ENCODE data around the gene PHLDB3. TPM values are rescaled to one million over a fixed set of nuclear protein-coding genes. Genes with fewer than 3 reads are reported as not detected.

Gene PHLDB3
- total RNA-seq, 2 donors from 2014 or later: 7.7 to 13.5 TPM

DNA sequence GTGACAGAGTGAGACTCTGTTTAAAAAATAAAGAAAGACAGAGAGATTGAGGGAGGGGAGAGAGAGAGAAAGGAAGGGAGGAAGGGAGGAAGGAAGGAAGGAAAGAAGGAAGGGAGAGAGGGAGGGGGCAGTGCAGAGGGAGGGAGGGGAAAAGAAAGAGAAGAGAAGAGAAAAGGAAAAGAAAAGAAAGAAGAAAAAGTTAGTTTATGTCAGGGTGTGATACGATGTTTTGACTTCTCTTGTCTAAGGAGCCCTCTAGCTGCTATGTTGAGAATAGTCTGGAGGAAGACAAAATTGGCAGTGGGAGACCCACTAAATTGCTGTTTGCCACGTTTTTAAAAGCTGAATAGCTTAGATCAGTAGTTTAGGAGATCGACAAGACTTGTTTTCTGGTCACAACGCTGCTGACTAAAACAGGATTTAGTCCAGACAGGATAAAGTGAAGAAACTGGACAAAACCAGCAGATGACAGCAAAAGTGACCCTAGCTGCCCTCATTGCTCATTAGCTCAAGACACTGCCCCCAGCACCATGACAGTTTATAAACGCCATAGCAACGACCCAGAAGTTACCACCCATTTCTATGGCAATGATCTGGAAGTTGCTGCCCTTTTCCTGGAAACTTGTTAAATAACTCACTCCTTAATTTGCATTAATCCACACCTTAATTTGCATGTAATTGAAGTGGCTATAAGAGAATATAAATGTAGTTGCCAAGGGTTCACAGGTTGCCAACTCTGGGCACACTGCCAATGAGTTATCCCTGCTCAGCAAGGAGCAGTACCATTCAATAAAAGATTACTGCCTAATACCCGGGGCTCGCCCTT, 78.8 kb downstream of the PHLDB3 start:
- Mint-ChIP-seq H3K9me3 (no peaks in the 10 kb centered on the region), H3K27me3 (ENCODE audit: insufficient read depth) (no peaks in the 10 kb centered on the region), H3K27ac (no peak overlapping the region), H3K4me3 (no peak overlapping the region), H3K4me1 (no peaks in the 10 kb centered on the region), H3K36me3 (ENCODE audit: low read depth) (no peaks in the 10 kb centered on the region)
- Histone ChIP-seq H3K36me3 (ENCODE audit: control insufficient read depth, insufficient read depth, low read length) (no peaks in the 10 kb centered on the region), H3K27me3 (ENCODE audit: control insufficient read depth, insufficient read depth, low read length, poor library complexity, severe bottlenecking) (no peaks in the 10 kb centered on the region), H3K9ac (ENCODE audit: extremely low read depth, low read length, poor library complexity, severe bottlenecking) (no peak overlapping the region), H3K4me1 (ENCODE audit: control insufficient read depth, insufficient read depth, low read length) (no peaks in the 10 kb centered on the region), H3K9me3 (ENCODE audit: control insufficient read depth, low read length) (no peaks in the 10 kb centered on the region), H3K4me3 (ENCODE audit: low read length) (no peak overlapping the region), H3K27ac (ENCODE audit: low read depth, low read length) (no peak overlapping the region)
- TF ChIP-seq, protein P1, sequence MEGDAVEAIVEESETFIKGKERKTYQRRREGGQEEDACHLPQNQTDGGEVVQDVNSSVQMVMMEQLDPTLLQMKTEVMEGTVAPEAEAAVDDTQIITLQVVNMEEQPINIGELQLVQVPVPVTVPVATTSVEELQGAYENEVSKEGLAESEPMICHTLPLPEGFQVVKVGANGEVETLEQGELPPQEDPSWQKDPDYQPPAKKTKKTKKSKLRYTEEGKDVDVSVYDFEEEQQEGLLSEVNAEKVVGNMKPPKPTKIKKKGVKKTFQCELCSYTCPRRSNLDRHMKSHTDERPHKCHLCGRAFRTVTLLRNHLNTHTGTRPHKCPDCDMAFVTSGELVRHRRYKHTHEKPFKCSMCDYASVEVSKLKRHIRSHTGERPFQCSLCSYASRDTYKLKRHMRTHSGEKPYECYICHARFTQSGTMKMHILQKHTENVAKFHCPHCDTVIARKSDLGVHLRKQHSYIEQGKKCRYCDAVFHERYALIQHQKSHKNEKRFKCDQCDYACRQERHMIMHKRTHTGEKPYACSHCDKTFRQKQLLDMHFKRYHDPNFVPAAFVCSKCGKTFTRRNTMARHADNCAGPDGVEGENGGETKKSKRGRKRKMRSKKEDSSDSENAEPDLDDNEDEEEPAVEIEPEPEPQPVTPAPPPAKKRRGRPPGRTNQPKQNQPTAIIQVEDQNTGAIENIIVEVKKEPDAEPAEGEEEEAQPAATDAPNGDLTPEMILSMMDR (conservative IDR thresholded peaks at IDR 0.05): peak; percentile 72
- peak; percentile 51 for DNase-seq
- 32 to 45% methylated on average over 5 to 8 of the region's 8 CpGs for WGBS, 2 experiments (ENCODE audit: insufficient coverage in 1 of 2, insufficient read length in 1 of 2)

Other genes starting within 250 kb of the PHLDB3 start
- gene PSG9, start 235.2 kb downstream of the PHLDB3 start, total RNA-seq: not detected
- 1 to 10 TPM; 3.0 to 6.0 TPM for gene CD177, start 151.1 kb downstream of the PHLDB3 start, total RNA-seq
- gene TEX101, start 89.9 kb downstream of the PHLDB3 start, total RNA-seq: under 1 TPM in 1 of 2 donors, not detected in 1; 0.59 TPM
- gene LYPD3, start 39.1 kb downstream of the PHLDB3 start, total RNA-seq: under 1 TPM; 0.33 to 0.51 TPM
- 10 to 100 TPM; 13.0 to 15.2 TPM for gene ETHE1, start 22.5 kb upstream of the PHLDB3 start, total RNA-seq
- gene ZNF575, start 28.4 kb upstream of the PHLDB3 start, total RNA-seq: under 1 TPM; 0.22 TPM
- 10 to 100 TPM; 48.8 to 52.1 TPM for gene XRCC1, start 70.8 kb upstream of the PHLDB3 start, total RNA-seq
- 10 to 100 TPM in 1 of 2 donors, 1 to 10 TPM in 1; 7.7 to 12.2 TPM for gene PINLYP, start 71.1 kb upstream of the PHLDB3 start, total RNA-seq
- 10 to 100 TPM; 39.7 to 46.0 TPM for gene IRGQ, start 91.4 kb upstream of the PHLDB3 start, total RNA-seq
- 10 to 100 TPM; 11.9 to 12.1 TPM for gene ZNF576, start 91.8 kb upstream of the PHLDB3 start, total RNA-seq
- under 1 TPM; 0.35 to 0.37 TPM for gene SRRM5, start 107.3 kb upstream of the PHLDB3 start, total RNA-seq
- 10 to 100 TPM; 44.3 to 46.8 TPM for gene ZNF428, start 114.9 kb upstream of the PHLDB3 start, total RNA-seq
- 10 to 100 TPM in 1 of 2 donors, 1 to 10 TPM in 1; 9.3 to 19.9 TPM for gene CADM4, start 135.1 kb upstream of the PHLDB3 start, total RNA-seq
- 10 to 100 TPM; 14.7 to 21.5 TPM for gene PLAUR, start 165.4 kb upstream of the PHLDB3 start, total RNA-seq
- not detected for gene IRGC, start 211.3 kb upstream of the PHLDB3 start, total RNA-seq

Data from endodermal cell (in vitro differentiated cells).